NCI-H1105 (cell line): ENCODE measurements around the gene BLOC1S4.

Experiments used
- DNase-seq: peaks from one replicate; lab custom pipeline; 2025; lab: John Stamatoyannopoulos, UW

The BLOC1S4 gene

GRCh38 chr4:6692379-6692778, 23.6 kb upstream of the BLOC1S4 start:
- no peak for DNase-seq

GRCh38 chr4:6692806-6693205, 23.2 kb upstream of the BLOC1S4 start:
- DNase-seq = no peak

GRCh38 chr4:6693231-6694176, 22.5 kb upstream of the BLOC1S4 start, which contains the start of gene S100P:
TSS of gene S100P (plus strand) at chr4:6693878. CDS start at chr4:6693933, 55 bp downstream.
- no peak for DNase-seq

- DNase-seq = no peak
Measured at GRCh38 chr4:6694177-6694901, 21.6 kb upstream of the BLOC1S4 start.

- no peak for DNase-seq
Measured at GRCh38 chr4:6695660-6696610, 20.0 kb upstream of the BLOC1S4 start.

GRCh38 chr4:6696611-6697010, 19.4 kb upstream of the BLOC1S4 start:
- no peak for DNase-seq

GRCh38 chr4:6697131-6697530, 18.8 kb upstream of the BLOC1S4 start:
- DNase-seq = no peak

- no peak for DNase-seq
Measured at GRCh38 chr4:6699388-6699787, 16.6 kb upstream of the BLOC1S4 start.

- no peak for DNase-seq
Measured at GRCh38 chr4:6699903-6700302, 16.1 kb upstream of the BLOC1S4 start.

- DNase-seq = no peak
Measured at GRCh38 chr4:6701371-6701770, 14.6 kb upstream of the BLOC1S4 start.

- no peak for DNase-seq
Measured at GRCh38 chr4:6702761-6703160, 13.2 kb upstream of the BLOC1S4 start.

GRCh38 chr4:6703786-6704185, 12.2 kb upstream of the BLOC1S4 start:
- DNase-seq = no peak

- DNase-seq = no peak
Measured at GRCh38 chr4:6705646-6706045, 10.3 kb upstream of the BLOC1S4 start.

- DNase-seq = no peak
Measured at GRCh38 chr4:6706173-6706572, 9.8 kb upstream of the BLOC1S4 start.

GRCh38 chr4:6709230-6710114, 6.5 kb upstream of the BLOC1S4 start, which contains the start of gene MRFAP1L1:
TSS of gene MRFAP1L1 (minus strand) at chr4:6709865. CDS start at chr4:6709629, 236 bp downstream.
- peak; percentile 89 for DNase-seq

- no peak for DNase-seq
Measured at GRCh38 chr4:6710282-6710681, 5.7 kb upstream of the BLOC1S4 start.

- DNase-seq = no peak
Measured at GRCh38 chr4:6710996-6711395, 5.0 kb upstream of the BLOC1S4 start.

GRCh38 chr4:6714954-6715353, 1.0 kb upstream of the BLOC1S4 start:
- DNase-seq = no peak

GRCh38 chr4:6715704-6716017, 313 bp upstream of the BLOC1S4 start:
- DNase-seq = no peak

GRCh38 chr4:6716958-6717655, 1.1 kb downstream of the BLOC1S4 start:
- no peak for DNase-seq
